GM18517 (cell line): ENCODE measurements around the gene BIRC3.
A peak's percentile ranks its signal among the peaks of the same experiment; 100 is the strongest.
"Not testable (repeated sequence)": the region's sequence is repeated elsewhere in the genome, so short reads cannot be mapped to it uniquely, and the experiment has no call there.

ENCODE experiments used
- ATAC-seq: cut with Tn5 transposase; IDR thresholded peaks from one replicate; pipeline ENCODE4 v1.9.1; 2021; ENCODE audit warnings: mild to moderate bottlenecking, moderate library complexity; ENCODE audit not compliant: unreplicated experiment

BIRC3 gene

GRCh38 chr11:102320679-102321078, 3.4 kb downstream of the BIRC3 start:
- ATAC-seq, result no peak

- no peak for ATAC-seq
These were observed 5.3 kb downstream of the BIRC3 start for GRCh38 chr11:102322560-102322959.

GRCh38 chr11:102323542-102324251, 6.4 kb downstream of the BIRC3 start:
- ATAC-seq, result no peak

GRCh38 chr11:102325088-102325487, 7.8 kb downstream of the BIRC3 start:
- no peak for ATAC-seq

- no peak for ATAC-seq
These were observed 11.5 kb downstream of the BIRC3 start for GRCh38 chr11:102328748-102329147.

- no peak for ATAC-seq
These were observed 12.9 kb downstream of the BIRC3 start for GRCh38 chr11:102330231-102330630.

GRCh38 chr11:102331341-102331740, 14.1 kb downstream of the BIRC3 start:
- ATAC-seq, result no peak

- no peak for ATAC-seq
These were observed 15.3 kb downstream of the BIRC3 start for GRCh38 chr11:102332611-102332994.

- no peak for ATAC-seq
These were observed 21.3 kb downstream of the BIRC3 start for GRCh38 chr11:102338479-102339010.

GRCh38 chr11:102341311-102341710, 24.0 kb downstream of the BIRC3 start:
- not testable (repeated sequence) for ATAC-seq

- peak; percentile 57 for ATAC-seq
These were observed 24.6 kb downstream of the BIRC3 start for GRCh38 chr11:102341844-102342318.

- ATAC-seq, result no peak
These were observed 26.5 kb downstream of the BIRC3 start for GRCh38 chr11:102343809-102344208.

GRCh38 chr11:102345904-102346303, 28.6 kb downstream of the BIRC3 start:
- ATAC-seq, result no peak

- no peak for ATAC-seq
These were observed 29.1 kb downstream of the BIRC3 start for GRCh38 chr11:102346456-102346747.

- ATAC-seq, result peak; percentile 79
These were observed 29.6 kb downstream of the BIRC3 start, which contains the start of gene BIRC2 for GRCh38 chr11:102346748-102347461. Gene BIRC2 (plus strand): TSS chr11:102347214. CDS start chr11:102349855, 2,641 bp downstream.

- ATAC-seq, result peak; percentile 30
These were observed 30.4 kb downstream of the BIRC3 start for GRCh38 chr11:102347462-102348370.

GRCh38 chr11:102357116-102357515, 39.8 kb downstream of the BIRC3 start:
- no peak for ATAC-seq

GRCh38 chr11:102359372-102359771, 42.1 kb downstream of the BIRC3 start:
- no peak for ATAC-seq

- no peak for ATAC-seq
These were observed 43.4 kb downstream of the BIRC3 start for GRCh38 chr11:102360681-102361080.

GRCh38 chr11:102361086-102362031, 44.1 kb downstream of the BIRC3 start:
- ATAC-seq, result peak; percentile 95
